HepG2 (cell line): Measurements from ENCODE around the gene SAE1. TPM values are rescaled to one million over a fixed set of nuclear protein-coding genes. Genes with fewer than 3 reads are reported as not detected.

Experiments used
- ELF3 ChIP-seq: IDR thresholded peaks from 2 replicates; pipeline ENCODE4 v1.6.1; 2016; ENCODE audit warnings: missing genetic modification reagents, missing compliant biosample characterization
- GATA4 ChIP-seq: sonication (generic); IDR thresholded peaks from 2 replicates; pipeline ENCODE4 v1.6.1; 2016; ENCODE audit warnings: antibody characterized with exemption, low read depth, borderline replicate concordance
- HDAC2 ChIP-seq: sonication (generic); formaldehyde crosslinking; IDR thresholded peaks from 2 replicates; pipeline ENCODE4 v1.4.0; 2020; ENCODE audit warnings: missing genetic modification reagents
- HIC2 ChIP-seq: sonication (generic); formaldehyde crosslinking; IDR thresholded peaks from 2 replicates; pipeline ENCODE4 v1.9.0; 2022; ENCODE audit warnings: low read depth, missing genetic modification reagents
- HOXA5 ChIP-seq: sonication (generic); formaldehyde crosslinking; IDR thresholded peaks from 2 replicates; pipeline ENCODE4 v1.4.0; 2020; ENCODE audit warnings: missing genetic modification reagents
- KDM2A ChIP-seq: sonication (generic); formaldehyde crosslinking; IDR thresholded peaks from 2 replicates; pipeline ENCODE4 v1.4.0; 2020; ENCODE audit warnings: low read depth, missing genetic modification reagents, borderline replicate concordance
- KDM3A ChIP-seq: IDR thresholded peaks from 2 replicates; pipeline ENCODE4 v1.6.1; 2018; ENCODE audit warnings: low read depth, missing compliant biosample characterization
- PHF21A ChIP-seq: sonication (generic); formaldehyde crosslinking; IDR thresholded peaks from 2 replicates; pipeline ENCODE4 v1.5.0; 2020; ENCODE audit warnings: mild to moderate bottlenecking, missing genetic modification reagents
- PHF8 ChIP-seq: sonication (generic); formaldehyde crosslinking; IDR thresholded peaks from 2 replicates; pipeline ENCODE4 v1.5.0; 2020; ENCODE audit warnings: missing genetic modification reagents
- PRDM4 ChIP-seq: sonication (generic); formaldehyde crosslinking; IDR thresholded peaks from 2 replicates; pipeline ENCODE4 v1.9.0; 2021; ENCODE audit warnings: missing genetic modification reagents, borderline replicate concordance
- PTBP1 ChIP-seq: fragments of 200-400 bp; formaldehyde crosslinking; IDR thresholded peaks from 2 replicates; pipeline ENCODE4 v1.6.1; 2018; ENCODE audit warnings: low read length, low read depth; ENCODE audit not compliant: poor library complexity, severe bottlenecking
- RAD21 ChIP-seq: fragments of 450-650 bp; formaldehyde crosslinking; IDR thresholded peaks from 2 replicates; pipeline ENCODE4 v1.5.0; 2020; ENCODE audit warnings: mild to moderate bottlenecking
- SMC3 ChIP-seq: IDR thresholded peaks from 2 replicates; pipeline ENCODE4 v1.6.1; 2011; ENCODE audit warnings: low read length, improper control_type of control experiment
- TFDP1 ChIP-seq: IDR thresholded peaks from 2 replicates; pipeline ENCODE4 v1.6.1; 2016; ENCODE audit warnings: missing compliant biosample characterization, missing genetic modification reagents, borderline replicate concordance
- TGIF2 ChIP-seq: IDR thresholded peaks from 2 replicates; pipeline ENCODE4 v1.6.1; 2016; ENCODE audit warnings: control low read depth, missing compliant biosample characterization
- TRAFD1 ChIP-seq: sonication (generic); formaldehyde crosslinking; IDR thresholded peaks from 2 replicates; pipeline ENCODE4 v1.5.1; 2020; ENCODE audit warnings: missing genetic modification reagents, mild to moderate bottlenecking, borderline replicate concordance
- YEATS2 ChIP-seq: sonication (generic); formaldehyde crosslinking; IDR thresholded peaks from 2 replicates; pipeline ENCODE4 v1.4.0; 2020; ENCODE audit warnings: missing genetic modification reagents, borderline replicate concordance
- ZMAT3 ChIP-seq: sonication (generic); formaldehyde crosslinking; conservative IDR thresholded peaks from 2 replicates; pipeline ENCODE4 v1.7.0; 2021; ENCODE audit warnings: missing genetic modification reagents
- ZNF230 ChIP-seq: sonication (generic); formaldehyde crosslinking; IDR thresholded peaks from 2 replicates; pipeline ENCODE4 v1.4.0; 2020; ENCODE audit warnings: mild to moderate bottlenecking, missing genetic modification reagents
- ZNF329 ChIP-seq: sonication (generic); formaldehyde crosslinking; IDR thresholded peaks from 2 replicates; pipeline ENCODE4 v1.9.0; 2021; ENCODE audit warnings: low read depth, mild to moderate bottlenecking, missing genetic modification reagents
- ZNF335 ChIP-seq: sonication (generic); formaldehyde crosslinking; IDR thresholded peaks from 2 replicates; pipeline ENCODE4 v1.4.0; 2020; ENCODE audit warnings: missing genetic modification reagents
- ZNF501 ChIP-seq: sonication (generic); formaldehyde crosslinking; IDR thresholded peaks from 2 replicates; pipeline ENCODE4 v1.5.1; 2020; ENCODE audit warnings: mild to moderate bottlenecking, moderate library complexity, missing genetic modification reagents
- ZNF570 ChIP-seq: sonication (generic); formaldehyde crosslinking; IDR thresholded peaks from 2 replicates; pipeline ENCODE4 v1.4.0; 2020; ENCODE audit warnings: mild to moderate bottlenecking, missing genetic modification reagents, borderline replicate concordance
- ZNF709 ChIP-seq: sonication (generic); formaldehyde crosslinking; IDR thresholded peaks from 2 replicates; pipeline ENCODE4 v1.5.0; 2020; ENCODE audit warnings: mild to moderate bottlenecking, missing genetic modification reagents
- polyA plus RNA-seq, 8 experiments: library from polyadenylated mRNA; depleted of rRNA in 3 of 8; stranded (reverse) in 7 of 8; unstranded in 1 of 8; fragments of >200 nt; fragmentation: Illumina TruSeq in 4 of 8; extraction: Trizol in 4 of 8; gene quantifications; 2 replicates each; pipeline versions ENCODE4 v1.2.1 to v1.2.3, GENCODE V29; 2011 to 2016; ENCODE audit warnings: low read depth in 4 of 8, missing spikeins in 1 of 8, mixed read lengths in 1 of 8; ENCODE audit not compliant: insufficient read depth in 1 of 8
- total RNA-seq, 5 experiments: library from RNA; depleted of rRNA; stranded (reverse); fragments of >200 nt; fragmentation: Illumina TruSeq; extraction: Trizol; gene quantifications; 2 replicates each; pipeline ENCODE4 v1.2.3, GENCODE V29; 2016; ENCODE audit warnings: low read depth in 1 of 5

Gene SAE1
- total and polyA plus RNA-seq, 2 of the 13 experiments (the other 11 are each of a cell fraction or from before 2014, with no cell fraction given) = 87.6 to 197 TPM

- TF ChIP-seq TFDP1 (CRISPR knock-in tag) (0 out of 2 replicates have a peak, but pooled peaks have one; percentile 19), SMC3 (peak; percentile 91), HOXA5 (CRISPR knock-in tag) (no peak), ZNF230 (CRISPR knock-in tag) (no peak), YEATS2 (CRISPR knock-in tag) (peak; percentile 33; the same call in 1 of the 2 replicates), ZNF501 (CRISPR knock-in tag) (0 out of 2 replicates have a peak, but pooled peaks have one; percentile 47), ZNF570 (CRISPR knock-in tag) (no peak), HIC2 (no peak), ELF3 (peak; percentile 70; the same call in 1 of the 2 replicates), KDM3A (CRISPR knock-in tag) (peak; percentile 51; the same call in 1 of the 2 replicates), RAD21 (CRISPR knock-in tag) (peak; percentile 68), TGIF2 (0 out of 2 replicates have a peak, but pooled peaks have one; percentile 23), PHF21A (CRISPR knock-in tag) (peak; percentile 21; the same call in 1 of the 2 replicates), ZNF329 (CRISPR knock-in tag) (no peak), KDM2A (CRISPR knock-in tag) (peak; percentile 29; the same call in 1 of the 2 replicates), GATA4 (no peak), ZNF335 (CRISPR knock-in tag) (0 out of 2 replicates have a peak, but pooled peaks have one; percentile 28), ZNF709 (peak; percentile 40; the same call in 1 of the 2 replicates), PHF8 (CRISPR knock-in tag) (peak; percentile 22; the same call in 1 of the 2 replicates), HDAC2 (CRISPR knock-in tag) (0 out of 2 replicates have a peak, but pooled peaks have one; percentile 32), PTBP1 (no peak), PRDM4 (no peak), TRAFD1 (CRISPR knock-in tag) (no peak), ZMAT3 (no peak)
These were observed 80.2 kb downstream of the SAE1 start (continued) for GRCh38 chr19:47210689-47211316.
